ENCODE measurements around the gene MTHFD1. TPM values are rescaled to one million over a fixed set of nuclear protein-coding genes. Genes with fewer than 3 reads are reported as not detected.
"Not testable (repeated sequence)": the region's sequence is repeated elsewhere in the genome, so short reads cannot be mapped to it uniquely, and the experiment has no call there.

MTHFD1 gene
- polyA plus RNA-seq, 3 donors, result 75.8 to 98.6 (median 91.1) TPM

DNA sequence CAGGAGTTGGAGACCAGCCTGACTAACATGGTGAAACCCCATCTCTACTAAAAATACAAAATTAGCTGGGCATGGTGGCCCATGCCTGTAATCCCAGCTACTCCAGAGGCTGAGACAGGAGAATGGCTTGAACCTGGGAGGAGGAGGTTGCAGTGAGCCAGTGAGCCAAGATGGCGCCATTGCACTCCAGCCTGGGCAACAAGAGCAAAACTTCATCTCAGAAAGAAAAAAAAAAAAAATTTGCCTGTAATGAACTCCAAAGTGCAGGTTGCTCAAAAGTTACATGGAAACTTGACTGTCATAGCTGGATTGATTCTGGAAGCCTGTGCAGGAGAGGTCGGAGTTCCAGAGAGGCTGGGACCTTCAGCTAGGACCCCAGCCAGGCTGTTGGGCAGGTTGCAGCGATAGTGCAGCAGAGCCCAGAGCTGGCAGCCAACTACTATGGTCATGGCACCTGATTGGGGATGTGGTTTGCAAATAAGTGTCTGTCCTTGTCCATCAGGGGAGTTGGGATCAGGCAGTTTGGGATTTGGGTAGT is 5.1 kb downstream of the MTHFD1 start:
- DNase-seq (ENCODE audit: extremely low read depth in 1 of 11, low read depth in 9 of 11, low spot score in 4 of 11), result not testable (repeated sequence)

DNA sequence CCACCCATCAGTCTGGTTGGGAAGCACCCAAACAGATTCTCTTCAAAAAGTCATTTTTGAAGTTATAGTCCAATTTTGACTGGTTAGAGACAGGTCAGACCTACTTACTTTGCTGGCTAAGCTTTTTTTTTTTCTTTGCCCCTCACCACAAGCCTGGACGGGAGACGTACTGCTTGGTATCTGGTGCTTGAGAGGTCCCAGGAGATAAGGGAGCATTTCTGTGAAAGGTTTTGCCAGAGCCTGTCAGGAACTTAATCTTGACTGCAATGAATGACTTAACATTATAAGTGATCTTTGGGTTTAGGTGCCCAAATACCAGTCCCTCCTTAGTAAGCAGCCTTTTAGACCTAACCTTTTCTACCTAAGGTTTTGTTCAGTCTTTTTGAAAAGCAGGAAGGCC is 6.3 kb downstream of the MTHFD1 start:
- no peak for DNase-seq (ENCODE audit: extremely low read depth in 1 of 11, low read depth in 9 of 11, low spot score in 4 of 11)

DNA sequence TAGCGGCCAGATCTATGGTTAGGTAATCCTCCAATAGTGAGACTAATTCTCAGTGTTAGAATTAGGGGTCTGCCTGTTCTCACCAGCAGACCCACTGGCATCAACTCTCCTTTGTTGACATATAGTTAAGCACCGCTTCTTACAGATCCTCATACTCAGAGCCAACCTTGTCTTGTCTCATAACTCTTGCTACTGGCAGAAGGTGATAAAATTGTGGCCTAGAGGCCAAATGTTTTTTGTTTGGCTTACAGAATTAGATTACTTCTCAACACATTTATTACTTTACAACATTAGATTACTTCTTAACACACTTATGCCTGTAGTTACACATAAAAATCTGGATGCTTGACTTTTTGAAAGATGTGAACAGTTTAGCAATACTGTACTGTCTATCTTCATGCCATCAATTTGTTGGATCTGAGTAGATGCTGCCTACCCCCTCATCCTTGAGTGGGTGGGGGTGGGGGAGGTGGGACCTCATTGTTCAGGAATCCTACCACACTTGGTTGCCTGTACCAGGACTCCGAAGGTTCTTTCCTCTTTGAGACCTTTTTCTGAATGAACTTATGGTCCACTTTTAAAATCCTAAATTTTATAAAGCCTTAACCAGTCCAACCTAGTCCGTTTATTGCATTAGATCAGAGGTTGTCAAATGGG is 7.0 kb downstream of the MTHFD1 start:
- no peak for DNase-seq (ENCODE audit: extremely low read depth in 1 of 11, low read depth in 9 of 11, low spot score in 4 of 11)

DNA sequence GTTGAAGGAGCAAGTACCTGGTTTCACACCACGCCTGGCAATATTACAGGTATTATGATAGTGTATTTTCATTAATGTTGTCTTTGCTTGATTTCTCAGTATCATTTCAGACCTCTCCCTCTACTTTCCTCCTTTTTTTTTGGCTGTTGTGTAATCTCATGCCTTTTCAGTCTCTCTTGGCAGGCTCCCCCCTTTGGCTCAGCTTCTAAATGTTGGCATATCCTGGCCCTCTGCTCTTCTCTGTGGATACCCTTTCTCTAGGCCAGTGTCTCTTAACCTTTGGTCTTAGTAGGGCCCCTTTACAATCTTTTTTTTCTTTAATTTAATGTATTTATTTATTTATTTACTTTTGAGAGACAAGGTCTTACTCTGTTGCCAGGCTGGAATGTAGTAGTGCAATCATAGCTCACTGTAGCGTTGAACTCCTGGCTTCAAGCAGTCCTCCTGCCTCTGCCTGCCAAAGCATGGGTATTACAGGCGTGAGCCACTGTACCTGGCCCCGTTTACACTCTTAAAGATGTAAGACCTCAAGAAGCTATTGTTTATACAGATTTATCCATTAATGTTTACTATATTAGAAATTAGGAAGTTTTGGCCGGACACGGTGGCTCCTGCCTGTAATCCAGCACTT is 12.8 kb downstream of the MTHFD1 start:
- no peak for DNase-seq (ENCODE audit: extremely low read depth in 1 of 11, low read depth in 9 of 11, low spot score in 4 of 11)

DNA sequence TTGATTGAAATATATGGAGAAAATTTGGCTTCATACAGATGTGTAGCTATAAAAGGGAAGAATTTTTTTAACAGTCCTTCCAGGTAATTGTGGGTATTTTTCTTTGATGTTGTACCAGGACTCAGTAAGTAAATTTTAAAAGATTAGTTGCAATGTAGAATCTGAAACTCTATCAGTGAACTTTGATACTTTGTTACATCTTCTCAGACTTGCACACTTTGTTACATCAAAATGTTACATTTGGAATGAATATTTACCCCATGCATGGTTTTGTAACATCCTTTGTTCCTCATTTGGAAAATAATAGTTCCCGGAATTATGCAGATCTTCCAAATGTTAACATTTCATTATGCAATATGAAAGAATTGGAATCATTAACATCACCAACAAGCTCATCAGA is 13.8 kb downstream of the MTHFD1 start:
- DNase-seq (ENCODE audit: extremely low read depth in 1 of 11, low read depth in 9 of 11, low spot score in 4 of 11), result no peak

DNA sequence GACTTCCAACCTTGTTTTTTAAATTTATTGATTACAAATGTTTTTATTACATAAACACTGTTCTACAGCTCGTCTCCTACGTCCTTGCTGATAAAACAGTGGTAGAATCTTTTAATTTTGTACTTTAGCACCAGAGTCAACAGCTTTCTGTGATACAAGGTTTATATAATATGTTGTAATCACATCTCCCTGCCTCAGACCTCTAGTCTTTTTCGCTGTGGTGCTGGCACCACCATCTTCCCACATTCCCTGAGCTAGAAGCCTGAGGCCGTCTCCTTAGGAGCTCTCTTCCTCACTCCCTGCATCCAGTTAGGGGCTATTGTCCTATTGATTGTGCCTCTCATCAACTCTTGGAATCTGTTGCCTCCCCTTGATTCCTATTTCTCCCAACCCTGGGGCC is 17.1 kb downstream of the MTHFD1 start:
- DNase-seq (ENCODE audit: extremely low read depth in 1 of 11, low read depth in 9 of 11, low spot score in 4 of 11), result no peak

- no peak for DNase-seq (ENCODE audit: extremely low read depth in 1 of 11, low read depth in 9 of 11, low spot score in 4 of 11)
Observed at GRCh38 chr14:64407329-64407728, 19.2 kb downstream of the MTHFD1 start.

DNA sequence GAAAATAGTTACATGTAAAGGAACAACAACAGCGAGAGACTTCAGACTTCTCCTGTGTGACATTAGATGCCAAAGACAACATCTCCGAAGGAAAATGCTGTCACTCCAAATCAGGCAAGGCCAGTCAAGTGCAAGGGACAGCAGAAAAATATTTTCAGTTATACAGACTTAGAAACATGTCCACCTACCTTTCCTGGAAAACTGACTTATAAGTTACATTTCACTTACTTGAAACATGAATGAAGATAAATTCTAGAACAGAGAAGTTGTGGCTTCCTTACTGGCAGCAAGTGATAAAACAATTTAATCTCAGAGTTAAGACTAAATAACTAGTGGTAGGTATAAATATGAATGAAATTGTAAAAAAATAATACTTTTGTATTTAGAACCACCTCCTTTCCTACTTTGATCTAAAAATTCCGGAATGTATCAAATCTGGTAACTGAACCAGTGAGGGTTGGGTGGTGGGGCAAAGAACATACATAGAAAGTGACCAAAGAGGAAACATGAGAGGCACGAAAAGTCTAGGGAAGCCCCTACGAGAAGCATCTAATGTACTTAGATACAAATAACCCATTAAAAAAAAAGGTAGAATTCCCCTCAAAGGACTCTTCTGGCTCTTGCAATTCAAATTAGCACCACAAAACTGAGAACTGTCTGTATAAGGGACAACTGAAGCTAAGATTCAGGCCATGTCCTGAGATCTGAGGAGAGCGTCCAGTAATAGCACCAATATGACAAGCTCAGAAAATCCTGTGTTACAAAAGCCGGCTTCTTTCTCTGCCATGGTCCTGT is 21.2 kb downstream of the MTHFD1 start:
- DNase-seq (ENCODE audit: extremely low read depth in 1 of 11, low read depth in 9 of 11, low spot score in 4 of 11), result no peak

- DNase-seq (ENCODE audit: extremely low read depth in 1 of 11, low read depth in 9 of 11, low spot score in 4 of 11), result no peak
Observed at GRCh38 chr14:64410084-64410774, 22.1 kb downstream of the MTHFD1 start.

GRCh38 chr14:64411001-64411400 is 22.8 kb downstream of the MTHFD1 start:
- DNase-seq (ENCODE audit: extremely low read depth in 1 of 11, low read depth in 9 of 11, low spot score in 4 of 11), result no peak

DNA sequence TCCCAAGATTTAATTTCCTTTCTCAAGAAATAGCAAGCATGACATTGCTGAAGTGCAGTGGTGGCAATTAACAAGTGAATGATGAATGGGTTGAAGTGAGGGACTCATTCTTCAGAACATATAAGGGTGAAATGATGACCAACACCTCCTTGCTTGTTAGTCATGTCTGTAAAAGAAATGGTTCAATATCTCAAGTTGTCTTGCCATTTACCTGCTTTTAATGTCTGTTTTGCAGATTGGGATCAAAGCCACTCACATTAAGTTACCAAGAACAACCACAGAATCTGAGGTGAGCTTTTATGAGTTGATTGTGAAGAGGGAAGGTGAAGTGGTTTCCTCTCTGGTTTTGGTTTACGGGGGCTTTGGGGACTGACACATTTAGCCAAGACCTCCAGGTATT is 24.1 kb downstream of the MTHFD1 start:
- no peak for DNase-seq (ENCODE audit: extremely low read depth in 1 of 11, low read depth in 9 of 11, low spot score in 4 of 11)

DNA sequence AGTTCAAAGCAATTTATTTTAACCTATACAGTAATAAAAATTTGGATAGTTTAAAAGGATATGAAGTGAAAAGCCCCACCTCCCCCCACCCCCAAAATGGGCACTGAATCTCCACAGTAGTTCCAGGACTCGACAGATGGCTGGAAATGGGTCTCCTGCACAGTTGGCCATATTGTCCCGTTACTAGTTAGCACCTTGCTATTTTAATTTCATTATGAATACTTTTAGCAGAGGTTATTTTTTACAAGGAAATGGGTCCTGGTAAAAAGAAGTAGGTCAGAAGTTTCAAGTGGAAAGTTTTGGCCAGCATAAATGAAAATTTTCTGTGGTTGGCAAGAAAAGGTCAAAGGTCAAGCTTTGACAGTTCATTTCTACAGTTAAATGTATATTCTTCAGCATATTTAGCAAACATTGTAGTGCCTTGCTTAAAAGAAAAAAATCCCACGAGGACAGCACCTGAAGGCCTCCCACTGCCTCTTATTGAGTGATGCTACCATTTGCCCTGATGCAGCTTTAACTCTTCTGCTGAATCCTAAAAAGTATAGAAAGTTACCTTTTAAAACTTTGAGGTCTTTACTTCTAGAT is 28.3 kb downstream of the MTHFD1 start:
- no peak for DNase-seq (ENCODE audit: extremely low read depth in 1 of 11, low read depth in 9 of 11, low spot score in 4 of 11)

DNA sequence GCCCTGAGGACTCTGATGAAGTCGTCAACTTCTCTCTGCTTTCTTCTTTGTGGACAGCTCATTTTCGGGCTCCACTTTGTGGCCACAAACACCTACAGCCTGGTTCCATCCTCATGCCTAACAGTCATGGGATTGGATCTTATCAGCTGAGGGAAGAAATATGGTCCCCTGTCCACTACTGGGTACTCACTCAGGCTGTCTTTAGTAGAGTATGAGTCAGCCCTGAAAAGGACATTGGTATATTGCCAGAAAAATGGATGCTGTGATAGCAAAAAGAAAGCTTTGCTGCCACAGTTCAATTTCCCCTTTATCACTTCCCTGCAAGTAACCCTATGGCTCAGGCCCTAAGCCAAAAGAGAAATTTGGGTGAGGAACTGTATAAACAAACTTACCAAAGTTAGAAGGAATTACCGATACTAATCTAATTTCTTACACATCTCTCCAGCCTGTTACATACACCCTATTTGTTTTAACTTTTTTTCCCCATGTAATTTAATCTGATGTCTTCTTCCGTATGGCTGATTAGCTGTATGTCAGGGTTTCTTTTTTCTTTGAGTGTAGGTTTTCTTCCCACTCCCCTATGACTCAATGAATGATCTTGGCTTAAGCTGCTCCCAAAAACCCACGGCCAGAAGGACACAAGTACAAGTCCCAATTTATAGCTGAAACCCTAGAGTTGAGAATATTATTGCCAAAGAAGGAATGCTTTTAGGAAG is 29.1 kb downstream of the MTHFD1 start:
- no peak for DNase-seq (ENCODE audit: extremely low read depth in 1 of 11, low read depth in 9 of 11, low spot score in 4 of 11)

- no peak for DNase-seq (ENCODE audit: extremely low read depth in 1 of 11, low read depth in 9 of 11, low spot score in 4 of 11)
Observed at GRCh38 chr14:64417771-64418125, 29.6 kb downstream of the MTHFD1 start.

- DNase-seq (ENCODE audit: extremely low read depth in 1 of 11, low read depth in 9 of 11, low spot score in 4 of 11), result no peak
Observed at GRCh38 chr14:64419003-64419402, 30.9 kb downstream of the MTHFD1 start.

DNA sequence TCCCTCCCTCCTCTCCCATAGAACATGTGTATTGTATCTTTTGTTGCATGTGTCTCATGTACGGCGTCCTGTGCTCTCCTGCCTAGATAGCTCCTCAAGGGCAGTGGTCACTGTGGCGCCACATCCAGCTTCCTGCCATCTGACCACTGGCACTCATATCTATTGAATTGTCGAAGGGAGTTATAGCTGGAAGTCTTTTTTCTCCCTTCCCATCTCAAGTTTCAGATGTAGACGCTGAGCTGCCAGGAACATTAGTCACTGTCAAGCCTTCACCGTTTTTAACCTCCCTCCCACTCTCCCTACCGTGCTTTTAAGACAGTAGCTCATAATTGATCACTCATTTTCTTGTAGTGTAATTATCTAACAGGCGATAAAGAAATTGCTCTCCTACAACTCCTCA is 33.0 kb downstream of the MTHFD1 start:
- peak in 5 of 11 donors; percentile 17 to 55 (median 46) for DNase-seq (ENCODE audit: extremely low read depth in 1 of 11, low read depth in 9 of 11, low spot score in 4 of 11)

DNA sequence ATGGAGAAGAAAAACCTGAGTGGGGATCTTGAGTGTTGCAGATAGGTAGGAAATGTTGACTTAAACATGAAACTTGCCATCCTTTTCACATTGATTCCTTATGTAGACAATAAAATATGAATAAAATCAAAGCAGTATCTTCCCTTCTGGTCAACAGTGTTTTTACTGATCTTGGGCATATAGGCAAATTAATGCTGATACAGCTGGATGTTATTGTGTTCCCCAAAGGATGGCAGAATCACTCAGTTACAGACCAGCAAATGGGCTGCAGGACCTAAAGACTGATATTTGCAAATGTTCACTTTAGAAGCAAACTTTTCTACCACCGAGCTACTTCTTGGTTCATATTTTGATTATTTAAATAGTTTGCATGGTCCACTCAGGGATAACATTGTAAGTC is 33.9 kb downstream of the MTHFD1 start:
- DNase-seq (ENCODE audit: extremely low read depth in 1 of 11, low read depth in 9 of 11, low spot score in 4 of 11), result no peak

DNA sequence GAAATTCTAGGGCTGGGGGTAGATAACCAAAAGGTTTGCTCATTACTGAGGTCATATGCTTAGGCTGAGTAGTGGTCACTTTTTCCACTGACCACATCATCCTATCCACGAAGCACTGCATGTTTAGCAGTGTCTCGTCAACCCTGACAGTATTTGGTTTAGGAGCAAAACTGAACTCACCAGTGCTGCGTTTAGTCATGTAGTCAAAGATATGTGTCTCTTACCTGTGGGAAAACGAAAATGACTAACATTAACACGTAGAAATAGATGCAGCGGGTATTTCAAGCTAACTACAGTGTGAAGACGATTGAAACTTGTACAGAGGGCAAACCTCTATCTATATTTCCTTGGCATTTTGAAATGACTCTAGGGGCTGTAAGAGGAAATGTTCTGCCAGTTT is 34.6 kb downstream of the MTHFD1 start:
- DNase-seq (ENCODE audit: extremely low read depth in 1 of 11, low read depth in 9 of 11, low spot score in 4 of 11), result no peak

DNA sequence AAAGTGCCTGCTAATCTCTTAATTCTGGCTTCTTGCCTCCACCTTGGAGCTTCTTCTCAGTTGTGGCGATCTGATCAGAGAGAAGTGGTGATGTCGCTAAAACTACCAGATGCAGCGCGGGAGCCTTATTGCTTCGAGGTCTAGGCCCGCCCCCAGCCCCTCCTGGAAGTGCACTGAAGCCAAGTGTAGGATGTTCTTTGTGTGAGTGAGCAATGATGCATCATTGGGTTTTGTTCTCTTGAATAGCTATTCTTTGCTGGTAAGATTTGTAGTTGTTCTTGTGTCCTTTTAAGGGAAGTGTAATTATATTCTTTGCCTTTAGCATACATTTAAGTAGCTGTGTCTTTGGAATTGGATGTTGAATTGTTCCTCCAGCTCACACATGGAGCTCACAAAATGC is 35.8 kb downstream of the MTHFD1 start:
- DNase-seq (ENCODE audit: extremely low read depth in 1 of 11, low read depth in 9 of 11, low spot score in 4 of 11), result no peak

All from renal cortex interstitium (tissue), 11 donors.